ENCODE results near the gene ZNF644.

- TF ChIP-seq CTCF (IDR thresholded peaks at IDR 0.05 in 4 of 5, conservative IDR thresholded peaks at IDR 0.05 in 1 of 5), result no peak
- TF ChIP-seq POLR2A (IDR thresholded peaks at IDR 0.05), result no peak
Measured at GRCh38 chr1:90963651-90964050, 58.2 kb downstream of the ZNF644 start.

Measured in gastrocnemius medialis (tissue), 4 donors.